Stimulated activated memory B cell treated with anti-CD40 and anti-IgM and Interleukin-4, amounts not matched to agents 10 μg/mL and 1 μg/mL and 100 μg/mL, for 72 hours (primary cell): ENCODE results near the gene INSR.

Experiments
- ATAC-seq: fragments of 150-1000 bp; cut with Tn5 transposase; 2 replicates; pipeline ENCODE4 v1.10.0; 2021
- H3K27ac Mint-ChIP-seq: one replicate; pipeline ENCODE4 v1.8.0; 2022; ENCODE audit warnings: mild to moderate bottlenecking, mixed read lengths
- H3K27me3 Mint-ChIP-seq: one replicate; pipeline ENCODE4 v1.8.0; 2022; ENCODE audit warnings: mixed read lengths
- H3K36me3 Mint-ChIP-seq: one replicate; pipeline ENCODE4 v1.8.0; 2022; ENCODE audit warnings: mixed read lengths
- H3K4me1 Mint-ChIP-seq: one replicate; pipeline ENCODE4 v1.8.0; 2022; ENCODE audit warnings: mixed read lengths
- H3K4me3 Mint-ChIP-seq: one replicate; pipeline ENCODE4 v1.8.0; 2022; ENCODE audit warnings: mild to moderate bottlenecking, moderate library complexity, mixed read lengths
- H3K9me3 Mint-ChIP-seq: one replicate; pipeline ENCODE4 v1.8.0; 2022; ENCODE audit warnings: mixed read lengths

The INSR gene

DNA sequence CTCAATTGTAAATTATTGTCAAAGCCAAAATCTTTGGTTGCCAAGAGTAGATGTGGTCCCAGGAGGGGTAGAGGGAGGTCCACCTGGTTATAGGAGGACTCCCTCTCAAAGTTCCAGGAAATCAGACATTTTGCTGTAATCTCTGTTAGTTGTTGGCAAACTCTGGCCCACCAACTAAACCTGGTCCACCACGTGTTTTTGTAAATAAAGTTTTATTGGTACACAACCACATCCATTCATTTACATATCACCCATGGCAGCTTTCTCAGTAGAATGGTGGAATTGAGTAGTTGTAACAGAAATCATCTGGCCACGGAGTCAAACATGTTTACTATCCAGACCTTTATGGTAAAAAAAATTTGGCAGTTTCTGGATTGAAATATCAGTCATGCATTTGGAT, 154.1 kb downstream of the INSR start:
- no peak for ATAC-seq
- H3K9me3 Mint-ChIP-seq, result peaks cover 2% of the 10 kb centered on the region
- no peak overlapping the region for H3K27ac Mint-ChIP-seq
- no peaks in the 10 kb centered on the region for H3K27me3 Mint-ChIP-seq
- H3K36me3 Mint-ChIP-seq, result peaks cover 21% of the 10 kb centered on the region
- no peaks in the 10 kb centered on the region for H3K4me1 Mint-ChIP-seq
- H3K4me3 Mint-ChIP-seq, result no peak overlapping the region

DNA sequence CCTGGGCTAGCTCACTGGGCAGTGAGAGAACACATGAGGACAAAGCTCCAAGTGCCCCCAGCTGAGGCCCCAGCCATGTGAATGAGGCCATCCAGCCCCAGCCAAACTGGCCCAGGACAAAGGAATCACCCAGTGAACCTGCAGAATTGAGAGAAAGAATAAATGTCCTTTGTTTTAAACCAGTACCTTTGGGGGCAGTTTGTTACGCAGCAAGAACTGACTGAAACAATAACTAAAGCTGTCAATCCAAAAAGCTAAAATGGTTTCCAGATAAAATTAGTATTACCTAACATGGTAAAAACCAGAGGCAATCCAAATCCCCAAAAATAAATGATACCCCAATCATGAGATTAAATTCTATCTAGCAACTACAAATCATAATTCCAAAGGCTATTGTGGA, 155.1 kb downstream of the INSR start:
- Mint-ChIP-seq H3K4me3 (no peak overlapping the region), H3K27ac (no peak overlapping the region), H3K4me1 (no peaks in the 10 kb centered on the region), H3K9me3 (peaks cover 2% of the 10 kb centered on the region), H3K36me3 (peaks cover 21% of the 10 kb centered on the region), H3K27me3 (no peaks in the 10 kb centered on the region)
- ATAC-seq, result no peak

DNA sequence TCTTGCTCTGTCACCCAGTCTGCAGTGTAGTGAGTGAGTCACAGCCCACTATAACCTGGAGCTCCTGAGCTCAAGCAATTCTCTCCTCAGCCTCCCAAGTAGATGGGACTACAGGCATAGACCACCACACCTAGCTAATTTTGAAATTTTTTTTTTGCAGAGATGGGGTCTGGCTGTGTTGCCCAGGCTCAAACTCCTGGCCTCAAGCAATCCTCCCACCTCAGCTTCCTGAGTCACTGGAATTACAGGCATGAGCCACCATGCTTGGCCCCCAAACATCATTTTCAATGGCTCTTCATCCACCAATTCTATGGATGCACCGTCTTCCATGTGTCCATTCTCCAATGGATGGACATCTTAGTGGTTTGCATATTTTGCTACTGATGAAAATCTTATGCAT, 155.8 kb downstream of the INSR start:
- H3K4me1 Mint-ChIP-seq, result no peaks in the 10 kb centered on the region
- no peak for ATAC-seq
- no peak overlapping the region for H3K4me3 Mint-ChIP-seq
- no peaks in the 10 kb centered on the region for H3K27me3 Mint-ChIP-seq
- no peak overlapping the region for H3K27ac Mint-ChIP-seq
- peaks cover 2% of the 10 kb centered on the region for H3K9me3 Mint-ChIP-seq
- H3K36me3 Mint-ChIP-seq, result peaks cover 21% of the 10 kb centered on the region

DNA sequence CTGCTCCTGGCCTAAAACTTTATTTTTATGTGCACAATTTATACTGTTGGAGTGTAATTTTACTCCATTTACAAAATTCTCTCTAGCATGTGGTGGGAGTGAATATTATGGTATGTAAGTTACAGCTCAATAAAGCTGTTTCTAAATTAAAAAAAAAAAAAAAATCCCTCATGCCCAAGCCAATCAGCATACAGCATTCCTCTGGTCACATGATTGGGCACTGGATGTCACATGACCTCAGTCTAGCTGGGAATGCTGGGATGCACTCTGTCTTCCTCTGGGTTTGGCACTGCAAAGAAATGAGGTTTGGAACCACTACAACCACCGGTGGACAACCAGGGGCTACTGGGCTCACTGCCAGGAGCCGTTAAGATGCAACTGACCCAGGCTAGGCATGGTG, 157.1 kb downstream of the INSR start:
- peaks cover 23% of the 10 kb centered on the region for H3K36me3 Mint-ChIP-seq
- peaks cover 2% of the 10 kb centered on the region for H3K9me3 Mint-ChIP-seq

DNA sequence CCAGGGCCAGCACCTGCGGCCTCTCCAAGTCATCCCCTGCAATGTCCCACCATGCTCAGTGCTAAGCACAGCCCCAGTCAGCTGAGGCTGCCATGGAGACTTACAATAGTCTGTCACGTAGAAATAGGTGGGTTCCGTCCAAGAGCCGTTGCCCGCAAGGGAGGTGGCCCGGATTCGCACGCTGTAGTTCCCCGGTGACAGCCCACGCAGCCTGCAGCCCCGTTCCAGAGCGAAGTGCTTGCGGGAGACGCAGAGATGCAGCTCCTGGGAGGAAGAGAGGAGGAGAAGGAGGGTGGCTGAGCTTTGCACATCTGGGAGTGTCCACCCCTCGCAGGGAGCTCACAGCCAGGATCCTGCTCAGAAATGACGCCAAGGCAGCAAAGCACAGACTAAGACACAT, 162.2 kb downstream of the INSR start:
- Mint-ChIP-seq H3K27me3 (no peaks in the 10 kb centered on the region), H3K9me3 (no peaks in the 10 kb centered on the region), H3K4me3 (no peak overlapping the region), H3K27ac (no peak overlapping the region), H3K36me3 (peaks cover 36% of the 10 kb centered on the region), H3K4me1 (no peaks in the 10 kb centered on the region)
- no peak for ATAC-seq

More for the DNA sequence above, 157.1 kb downstream of the INSR start:
- no peak for ATAC-seq
- Mint-ChIP-seq H3K4me1 (no peaks in the 10 kb centered on the region), H3K27ac (no peak overlapping the region), H3K4me3 (no peak overlapping the region), H3K27me3 (no peaks in the 10 kb centered on the region)

DNA sequence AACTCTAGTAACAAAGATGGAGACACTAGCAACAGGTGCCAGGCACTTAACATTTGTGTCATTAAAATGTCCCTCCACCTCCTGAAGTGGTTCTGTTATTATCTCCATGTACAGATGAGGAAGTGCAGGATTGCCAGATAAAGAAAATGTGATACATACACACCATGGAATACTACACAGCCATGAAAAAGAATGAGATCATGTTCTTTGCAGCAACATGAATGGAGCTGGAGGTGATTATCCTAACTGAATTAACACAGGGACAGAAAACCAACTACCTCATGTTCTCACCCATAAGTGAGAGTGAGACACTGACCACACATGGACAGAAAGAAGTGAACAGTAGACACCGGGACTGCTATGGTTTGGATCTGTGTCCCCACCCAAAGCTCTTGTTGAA, 164.2 kb downstream of the INSR start:
- Mint-ChIP-seq H3K4me3 (no peak overlapping the region), H3K27me3 (no peaks in the 10 kb centered on the region), H3K4me1 (no peaks in the 10 kb centered on the region), H3K27ac (no peak overlapping the region), H3K9me3 (peaks cover 10% of the 10 kb centered on the region), H3K36me3 (peaks cover 41% of the 10 kb centered on the region)
- ATAC-seq, result no peak

DNA sequence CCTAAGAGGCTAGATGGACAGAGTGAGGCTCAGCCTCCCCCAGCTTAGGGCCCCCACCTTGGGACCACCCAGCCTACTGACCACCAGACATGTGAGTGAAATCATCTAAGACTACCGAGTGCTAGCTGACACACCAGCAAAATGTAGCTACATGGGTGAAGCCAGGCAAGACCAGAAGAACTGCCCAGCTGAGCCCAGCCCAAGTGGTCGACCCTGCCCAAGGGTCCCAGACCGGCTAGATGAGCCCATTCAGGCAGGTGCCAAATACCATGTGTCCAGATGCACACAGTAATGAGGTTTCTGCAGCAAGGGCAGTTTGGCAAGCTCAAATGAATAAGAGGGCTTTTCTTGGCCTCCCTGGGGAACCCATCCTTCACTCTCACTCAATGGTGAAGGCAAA, 168.1 kb downstream of the INSR start:
- H3K4me3 Mint-ChIP-seq, result no peak overlapping the region
- peaks cover 49% of the 10 kb centered on the region for H3K36me3 Mint-ChIP-seq
- peaks cover 13% of the 10 kb centered on the region for H3K9me3 Mint-ChIP-seq
- ATAC-seq, result no peak
- no peaks in the 10 kb centered on the region for H3K27me3 Mint-ChIP-seq
- H3K4me1 Mint-ChIP-seq, result no peaks in the 10 kb centered on the region
- no peak overlapping the region for H3K27ac Mint-ChIP-seq

DNA sequence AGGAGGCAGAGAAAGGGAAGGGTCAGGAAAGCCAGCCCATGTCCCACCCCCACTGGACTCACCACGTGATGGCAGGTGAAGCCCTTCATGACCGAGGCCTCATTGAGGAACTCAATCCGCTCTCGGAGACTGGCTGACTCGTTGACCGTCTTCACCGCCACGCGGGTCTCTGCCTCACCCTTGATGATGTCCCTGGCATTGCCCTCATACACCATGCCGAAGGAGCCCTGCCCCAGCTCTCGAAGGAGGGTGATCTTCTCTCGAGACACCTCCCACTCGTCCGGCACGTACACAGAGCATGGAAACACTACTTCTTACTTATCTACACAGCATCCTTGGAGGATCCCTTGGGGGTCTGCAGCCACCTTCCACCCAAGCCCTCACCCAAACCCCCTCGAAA, 169.0 kb downstream of the INSR start:
- no peak for ATAC-seq
- Mint-ChIP-seq H3K27me3 (peaks cover 6% of the 10 kb centered on the region), H3K4me3 (no peak overlapping the region), H3K9me3 (peaks cover 13% of the 10 kb centered on the region), H3K27ac (no peak overlapping the region), H3K36me3 (peaks cover 46% of the 10 kb centered on the region), H3K4me1 (no peaks in the 10 kb centered on the region)

DNA sequence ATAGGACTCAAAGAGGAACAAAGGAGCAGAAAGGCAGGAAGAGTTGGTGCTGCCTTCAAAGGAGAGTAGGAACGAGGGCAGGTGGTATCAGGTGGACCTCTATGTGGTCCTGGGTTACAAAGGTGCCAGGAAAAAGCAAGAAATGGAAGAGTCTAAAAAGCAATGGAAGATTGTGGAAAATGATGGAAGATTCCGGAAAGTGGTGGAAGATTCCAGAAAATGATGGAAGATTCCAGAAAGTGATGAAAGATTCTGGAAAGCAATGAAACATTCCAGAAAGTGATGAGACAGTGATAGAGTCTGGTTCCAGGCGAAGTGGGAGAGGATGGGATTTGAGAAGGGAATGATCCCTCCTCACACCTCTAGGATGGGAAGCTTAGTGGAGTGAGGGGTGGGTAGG, 169.4 kb downstream of the INSR start:
- Mint-ChIP-seq H3K4me3 (no peak overlapping the region), H3K27me3 (peaks cover 10% of the 10 kb centered on the region), H3K9me3 (peaks cover 14% of the 10 kb centered on the region), H3K27ac (no peak overlapping the region), H3K36me3 (peaks cover 46% of the 10 kb centered on the region), H3K4me1 (no peaks in the 10 kb centered on the region)
- no peak for ATAC-seq

DNA sequence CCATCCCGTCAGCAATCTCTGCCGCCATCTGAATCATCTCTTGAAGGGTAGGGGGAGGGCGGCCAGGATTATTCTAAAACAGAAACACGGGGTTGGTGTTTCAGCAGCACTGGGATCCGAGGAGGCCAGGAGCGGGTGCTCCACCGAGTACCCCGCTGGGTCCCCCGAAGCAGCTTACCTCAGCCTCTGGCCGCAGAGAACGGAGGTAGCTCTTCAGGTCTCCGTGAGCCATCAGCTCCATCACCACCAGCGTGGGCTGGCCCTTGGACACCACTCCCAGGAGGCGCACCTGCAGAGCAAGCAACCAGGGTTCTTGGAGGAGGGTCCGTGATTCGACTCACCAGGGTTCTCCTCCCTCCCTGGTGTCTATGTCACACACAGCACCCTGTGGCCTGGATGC, 171.5 kb downstream of the INSR start:
- no peaks in the 10 kb centered on the region for H3K4me1 Mint-ChIP-seq
- peaks cover 10% of the 10 kb centered on the region for H3K27me3 Mint-ChIP-seq
- H3K27ac Mint-ChIP-seq, result no peak overlapping the region
- no peak overlapping the region for H3K4me3 Mint-ChIP-seq
- H3K9me3 Mint-ChIP-seq, result peaks cover 17% of the 10 kb centered on the region
- ATAC-seq, result no peak
- peaks cover 47% of the 10 kb centered on the region for H3K36me3 Mint-ChIP-seq

DNA sequence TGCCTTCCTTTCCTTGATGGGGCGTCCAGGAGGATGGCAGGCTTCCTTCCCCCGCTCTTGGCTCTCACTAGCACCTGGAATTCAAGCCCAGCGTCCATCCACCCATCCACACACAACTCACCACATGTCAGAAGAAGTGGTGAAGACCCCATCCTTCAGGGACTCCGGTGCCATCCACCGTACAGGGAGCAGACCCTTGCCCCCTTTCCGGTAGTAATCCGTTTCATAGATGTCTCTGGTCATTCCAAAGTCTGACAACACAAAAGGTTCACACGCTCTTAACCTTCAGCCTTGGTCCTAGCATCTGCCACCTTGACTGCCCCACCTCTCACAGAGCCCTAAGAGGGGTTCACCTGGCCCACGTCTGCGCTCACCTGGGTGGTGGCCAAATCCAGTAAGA, 173.7 kb downstream of the INSR start:
- H3K4me3 Mint-ChIP-seq, result no peak overlapping the region
- peaks cover 10% of the 10 kb centered on the region for H3K9me3 Mint-ChIP-seq
- peaks cover 10% of the 10 kb centered on the region for H3K27me3 Mint-ChIP-seq
- peak; percentile 16 for ATAC-seq
- peaks cover 47% of the 10 kb centered on the region for H3K36me3 Mint-ChIP-seq
- no peaks in the 10 kb centered on the region for H3K4me1 Mint-ChIP-seq
- H3K27ac Mint-ChIP-seq, result no peak overlapping the region

DNA sequence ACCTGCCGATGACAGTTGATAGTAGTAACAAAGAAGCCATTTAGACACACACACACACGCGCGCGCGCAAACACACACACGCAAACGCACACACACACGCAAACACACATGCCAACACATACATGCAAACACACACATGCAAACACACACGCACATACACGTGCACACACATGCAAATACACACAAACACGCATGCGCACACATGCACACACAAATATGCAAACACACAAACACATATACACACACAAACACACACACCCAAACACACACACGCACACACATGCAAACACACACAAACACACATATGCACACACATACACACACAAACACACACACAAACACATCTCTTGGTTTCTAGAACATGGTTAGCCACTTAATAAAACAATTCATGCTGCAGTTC, 174.6 kb downstream of the INSR start:
- Mint-ChIP-seq H3K4me3 (no peak overlapping the region), H3K36me3 (peaks cover 38% of the 10 kb centered on the region), H3K9me3 (peaks cover 4% of the 10 kb centered on the region), H3K4me1 (no peaks in the 10 kb centered on the region), H3K27ac (no peak overlapping the region), H3K27me3 (peaks cover 10% of the 10 kb centered on the region)
- no peak for ATAC-seq

DNA sequence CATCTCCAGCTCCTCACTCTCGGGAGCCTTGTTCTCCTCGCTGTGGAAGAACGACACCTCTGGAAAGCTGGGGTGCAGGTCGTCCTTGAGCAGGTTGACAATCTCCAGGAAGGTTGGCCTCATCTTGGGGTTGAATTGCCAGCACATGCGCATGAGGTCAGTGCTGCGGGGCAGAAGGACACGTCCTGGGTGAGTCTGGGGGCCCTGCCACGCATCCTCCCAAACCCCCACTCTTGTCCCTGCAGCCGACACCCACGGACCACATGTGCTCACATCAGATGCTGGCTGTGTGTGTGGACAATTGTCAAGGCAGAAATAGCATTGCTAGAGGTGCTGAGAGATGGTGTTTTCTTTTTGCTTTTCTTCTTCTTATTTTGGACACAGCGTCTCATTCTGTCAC, 177.0 kb downstream of the INSR start:
- H3K36me3 Mint-ChIP-seq, result peaks cover 32% of the 10 kb centered on the region

DNA sequence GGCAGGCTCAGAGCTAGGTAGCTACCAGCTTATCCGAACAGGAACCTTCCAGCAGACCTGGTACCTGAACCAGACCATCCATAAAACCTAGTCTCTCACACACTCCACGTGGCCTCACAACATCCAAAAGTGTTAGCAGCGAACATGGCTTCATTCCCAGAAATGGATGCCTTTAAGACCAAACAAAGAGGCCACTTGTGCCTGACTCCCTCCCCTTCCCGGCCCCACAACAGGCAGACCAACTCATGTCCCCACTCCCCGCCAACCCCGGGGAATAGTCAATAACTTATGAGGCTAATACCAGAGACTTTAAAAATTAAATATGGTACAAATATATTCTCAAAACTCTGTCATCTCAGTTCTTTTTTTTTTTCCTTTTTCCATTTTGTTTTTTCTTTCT, 178.5 kb downstream of the INSR start:
- no peak overlapping the region for H3K27ac Mint-ChIP-seq
- ATAC-seq, result no peak
- peaks cover 4% of the 10 kb centered on the region for H3K9me3 Mint-ChIP-seq
- peaks cover 31% of the 10 kb centered on the region for H3K36me3 Mint-ChIP-seq
- H3K4me1 Mint-ChIP-seq, result no peaks in the 10 kb centered on the region
- H3K4me3 Mint-ChIP-seq, result no peak overlapping the region
- H3K27me3 Mint-ChIP-seq, result peaks cover 20% of the 10 kb centered on the region

More for the DNA sequence above, 177.0 kb downstream of the INSR start:
- H3K4me1 Mint-ChIP-seq, result no peaks in the 10 kb centered on the region
- peaks cover 4% of the 10 kb centered on the region for H3K9me3 Mint-ChIP-seq
- H3K27ac Mint-ChIP-seq, result no peak overlapping the region
- no peak overlapping the region for H3K4me3 Mint-ChIP-seq
- peaks cover 20% of the 10 kb centered on the region for H3K27me3 Mint-ChIP-seq
- ATAC-seq, result no peak

DNA sequence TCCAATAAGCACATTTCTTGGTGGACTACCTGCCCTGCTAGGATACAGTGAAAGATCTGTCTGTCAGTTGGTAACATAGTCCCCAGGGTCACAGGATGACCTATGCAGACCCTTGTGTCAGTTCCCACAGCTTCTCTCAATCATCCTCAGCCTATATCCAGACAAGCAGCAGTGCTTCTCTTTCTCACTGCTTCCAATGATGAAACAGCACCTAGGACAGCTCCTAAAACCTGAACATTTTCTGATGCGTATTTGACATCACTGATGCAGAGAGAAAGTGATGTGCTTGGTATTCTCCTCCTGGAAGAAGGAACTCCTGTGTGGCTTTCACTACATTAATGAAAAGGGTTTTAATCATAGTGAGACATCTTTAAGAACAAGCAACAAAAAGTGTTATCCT, 181.0 kb downstream of the INSR start:
- peaks cover 12% of the 10 kb centered on the region for H3K27me3 Mint-ChIP-seq
- H3K36me3 Mint-ChIP-seq, result peaks cover 11% of the 10 kb centered on the region
- no peak overlapping the region for H3K4me3 Mint-ChIP-seq
- H3K4me1 Mint-ChIP-seq, result no peaks in the 10 kb centered on the region
- no peak for ATAC-seq
- H3K9me3 Mint-ChIP-seq, result no peaks in the 10 kb centered on the region
- no peak overlapping the region for H3K27ac Mint-ChIP-seq

DNA sequence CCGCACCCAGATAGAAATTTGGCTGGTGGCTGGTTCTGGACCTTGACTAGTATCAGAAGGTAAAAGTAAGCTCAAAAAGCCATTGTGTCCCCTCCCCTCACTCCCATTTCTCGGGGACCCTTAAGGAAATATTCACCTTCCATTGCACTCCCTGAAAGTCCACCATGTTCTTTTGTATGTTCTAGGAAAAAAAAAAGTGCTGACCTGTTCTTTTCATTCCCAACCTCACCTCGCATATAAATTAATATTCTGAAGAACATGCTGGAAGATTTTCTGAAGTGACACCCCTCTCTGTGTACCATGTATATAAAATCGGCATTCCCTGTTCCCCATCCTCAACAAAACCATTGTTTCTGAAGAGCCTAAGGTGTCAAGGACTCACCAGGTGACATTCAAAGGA, 181.5 kb downstream of the INSR start:
- peaks cover 10% of the 10 kb centered on the region for H3K36me3 Mint-ChIP-seq

DNA sequence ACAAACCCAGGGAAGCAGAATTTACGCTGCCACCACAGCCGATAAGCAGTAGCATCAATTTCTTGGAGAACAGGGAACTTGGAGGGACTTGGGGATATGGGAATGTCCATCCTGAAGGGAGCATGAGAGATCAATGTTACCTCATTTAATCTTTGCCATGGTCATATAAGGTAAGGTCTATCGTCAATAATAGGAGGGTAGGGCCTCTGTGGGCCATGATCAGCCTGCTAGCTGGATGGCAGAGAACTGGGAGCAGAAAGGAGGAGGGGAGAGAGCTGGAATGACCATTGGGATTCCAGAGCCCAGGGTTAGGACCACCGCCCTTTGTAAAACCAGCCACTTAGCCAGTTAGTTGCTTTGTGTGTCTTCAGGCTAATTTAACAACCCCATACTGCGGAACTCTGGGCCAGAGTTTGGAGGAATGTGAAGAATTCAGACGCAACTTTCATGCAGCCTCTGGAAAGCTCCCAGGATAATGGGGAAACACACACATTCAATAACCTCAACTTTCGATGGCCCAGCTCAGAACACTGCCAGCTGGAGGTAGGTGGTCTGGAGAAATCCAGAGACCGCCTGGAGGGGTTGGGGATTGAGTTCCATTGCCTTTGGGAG, 184.4 kb downstream of the INSR start:
- Mint-ChIP-seq H3K9me3 (no peaks in the 10 kb centered on the region), H3K4me1 (no peaks in the 10 kb centered on the region), H3K27me3 (peaks cover 12% of the 10 kb centered on the region), H3K36me3 (no peaks in the 10 kb centered on the region), H3K27ac (no peak overlapping the region), H3K4me3 (no peak overlapping the region)
- ATAC-seq, result no peak

More for the DNA sequence above, 181.5 kb downstream of the INSR start:
- Mint-ChIP-seq H3K4me3 (no peak overlapping the region), H3K4me1 (no peaks in the 10 kb centered on the region), H3K27ac (no peak overlapping the region), H3K9me3 (no peaks in the 10 kb centered on the region), H3K27me3 (peaks cover 12% of the 10 kb centered on the region)
- ATAC-seq, result no peak
